AG04449 (cell line): ENCODE data around the gene SCD5.

ENCODE experiments used
- CTCF ChIA-PET: fragments of 350-600 bp; formaldehyde crosslinking; extraction: SDS; loops from one replicate; lab custom pipeline; 2021; ENCODE audit warnings: antibody characterized with exemption; lab: Yijun Ruan, JAX
- POLR2A ChIA-PET: fragments of 400-600, 350-600 bp; formaldehyde crosslinking; extraction: SDS; loops from one replicate; lab custom pipeline; 2020; ENCODE audit warnings: antibody characterized with exemption, inconsistent platforms; lab: Yijun Ruan, JAX
- DNase-seq: peaks from one replicate; pipeline ENCODE4 v3.0.0-alpha.2; 2010; ENCODE audit warnings: low read depth, low spot score
- H3K4me3 ChIP-seq: 2 replicates; pipeline ENCODE4 v1.5.1; 2011; ENCODE audit warnings: low read depth, mild to moderate bottlenecking, control low read depth, low read length
- CTCF ChIP-seq: IDR thresholded peaks from one replicate; pipeline ENCODE4 v1.5.1; 2011; ENCODE audit warnings: mild to moderate bottlenecking, moderate library complexity, low read length, control low read depth, inconsistent platforms; ENCODE audit not compliant: insufficient read depth; ENCODE audit errors: missing control alignments

The SCD5 gene

GRCh38 chr4:82784681-82785610 lies 13.7 kb downstream of the SCD5 start:
- peak overlapping the region; percentile 43 for H3K4me3 ChIP-seq
- POLR2A ChIA-PET: interaction anchor here (0.8 to 2.1 kb wide), 4 partner anchors 10 to 250 kb away, joined by 3 to 21 read pairs (median 5); partner anchors contain the start of genes COPS4 and SCD5
- DNase-seq: no peak
- CTCF ChIA-PET: interaction anchor here (0.8 to 4.4 kb wide), 8 partner anchors 9 to 356 kb away, joined by 3 to 17 read pairs (median 6); partner anchors contain the start of gene SCD5
- TF ChIP-seq CTCF: no peak

GRCh38 chr4:82782626-82783345 lies 15.8 kb downstream of the SCD5 start:
- H3K4me3 ChIP-seq: no peak overlapping the region
- DNase-seq: no peak
- CTCF ChIA-PET: interaction anchor here (1.1 to 2.6 kb wide), 2 partner anchors 16 kb away, joined by 3 to 8 read pairs; partner anchors contain the start of gene SCD5
- no peak for TF ChIP-seq CTCF
- POLR2A ChIA-PET: no interaction called here

GRCh38 chr4:82780752-82781231 lies 17.8 kb downstream of the SCD5 start:
- ChIA-PET POLR2A (no interaction called here), CTCF (interaction anchor here (1.5 to 2.6 kb wide), 2 partner anchors 18 to 42 kb away, joined by 5 to 8 read pairs; partner anchors contain the start of gene SCD5)
- DNase-seq: no peak
- no peak for TF ChIP-seq CTCF
- H3K4me3 ChIP-seq: no peak overlapping the region

GRCh38 chr4:82780170-82780751 lies 18.3 kb downstream of the SCD5 start:
- TF ChIP-seq CTCF: no peak
- ChIA-PET CTCF (interaction anchor here (1.5 to 2.6 kb wide), 2 partner anchors 19 to 41 kb away, joined by 5 to 8 read pairs; partner anchors contain the start of gene SCD5), POLR2A (no interaction called here)

GRCh38 chr4:82779032-82779431 lies 19.6 kb downstream of the SCD5 start:
- CTCF ChIA-PET: interaction anchor here (1.1 kb wide), 1 partner anchor 40 kb away, joined by 3 read pairs; no protein-coding TSS in a partner anchor
- POLR2A ChIA-PET: no interaction called here
- no peak for TF ChIP-seq CTCF
- no peak overlapping the region for H3K4me3 ChIP-seq
- DNase-seq: no peak

More at GRCh38 chr4:82780170-82780751, 18.3 kb downstream of the SCD5 start:
- DNase-seq: no peak
- H3K4me3 ChIP-seq: no peak overlapping the region
